Kidney (tissue), 14 donors: ENCODE results near the gene NRXN3. TPM values are rescaled to one million over a fixed set of nuclear protein-coding genes. Genes with fewer than 3 reads are reported as not detected.

Source experiments
- DNase-seq, 5 donors: peaks; one replicate each; pipeline ENCODE4 v3.0.0-alpha.2; 2013 to 2020
- FAIRE-seq: peaks from 2 replicates; lab custom pipeline; 2012; peaks lifted over from hg19 to GRCh38; lab: Jason Lieb, UNC
- H3K27ac ChIP-seq, 2 donors: one replicate each; pipeline ENCODE4 v1.7.0; 2013; ENCODE audit warnings: low read depth in 2 of 2, low read length in 2 of 2, inconsistent platforms in 1 of 2
- H3K27me3 ChIP-seq: one replicate; pipeline ENCODE4 v1.7.1; 2013; ENCODE audit warnings: low read length, inconsistent platforms; ENCODE audit not compliant: control insufficient read depth, insufficient read depth
- H3K36me3 ChIP-seq, 3 donors: one replicate each; pipeline versions ENCODE4 v1.7.0 to v1.7.1; 2013; ENCODE audit warnings: low read length in 3 of 3, control low read depth in 1 of 3, inconsistent platforms in 1 of 3; ENCODE audit not compliant: insufficient read depth in 3 of 3, control insufficient read depth in 2 of 3
- H3K4me1 ChIP-seq, 3 donors: one replicate each; pipeline versions ENCODE4 v1.7.0 to v1.7.1; 2013; ENCODE audit warnings: low read length in 3 of 3, inconsistent platforms in 1 of 3, low read depth in 1 of 3; ENCODE audit not compliant: control insufficient read depth in 2 of 3, insufficient read depth in 2 of 3
- H3K4me3 ChIP-seq, 3 donors: one replicate each; pipeline versions ENCODE4 v1.7.0 to v1.8.1; 2013; ENCODE audit warnings: low read length in 3 of 3, control low read depth in 1 of 3, inconsistent platforms in 1 of 3
- H3K9ac ChIP-seq, 3 donors: one replicate each; pipeline versions ENCODE4 v1.7.0 to v1.7.1; 2013; ENCODE audit warnings: low read length in 3 of 3, control low read depth in 1 of 3, inconsistent platforms in 1 of 3
- H3K9me3 ChIP-seq, 3 donors: one replicate each; pipeline versions ENCODE4 v1.7.0 to v1.7.1; 2013; ENCODE audit warnings: low read length in 3 of 3, control low read depth in 1 of 3, inconsistent platforms in 1 of 3; ENCODE audit not compliant: control insufficient read depth in 2 of 3, insufficient read depth in 1 of 3
- intact Hi-C: fragments of 100-400 bp; cut with DNase I; formaldehyde crosslinking; loops from one replicate; pipeline ENCODE4 v1.11.1; 2022
- polyA plus RNA-seq: library from polyadenylated mRNA; stranded (reverse); fragments of 350-450 nt; fragmentation: Illumina TruSeq; extraction: RNeasy Lipid Tissue Mini Kit (QIAGEN cat#74804); gene quantifications from one replicate; pipeline ENCODE4 v1.2.3, GENCODE V29; 2014; ENCODE audit warnings: low read depth, low replicate concordance; ENCODE audit not compliant: insufficient read depth
- total RNA-seq: library from RNA; stranded (reverse); fragmentation: NEBNext Ultra II Directional; extraction: Animal tissue kit (Norgen Biotek cat#: 25700); gene quantifications from one replicate; pipeline ENCODE4 v1.2.1, GENCODE V29; 2021
- TF ChIP-seq, protein P1 (sequence below): IDR thresholded peaks from 3 replicates; pipeline ENCODE4 v1.5.1; 2012; ENCODE audit warnings: mild to moderate bottlenecking, moderate library complexity, borderline replicate concordance; ENCODE audit not compliant: insufficient read depth; ENCODE audit errors: extremely low read depth
- donor health status: control.
- donor health status: control.
- donor health status: control.
- donor health status: control.
- donor health status: control.
- donor health status: DM: yes; HTN: yes; CAD: no.
- donor health status: Normal renal cell carcinoma (clear cell type).

The NRXN3 gene
- total and polyA plus RNA-seq, 2 donors from 2014 or later, result 1.5 to 2.4 TPM

DNA sequence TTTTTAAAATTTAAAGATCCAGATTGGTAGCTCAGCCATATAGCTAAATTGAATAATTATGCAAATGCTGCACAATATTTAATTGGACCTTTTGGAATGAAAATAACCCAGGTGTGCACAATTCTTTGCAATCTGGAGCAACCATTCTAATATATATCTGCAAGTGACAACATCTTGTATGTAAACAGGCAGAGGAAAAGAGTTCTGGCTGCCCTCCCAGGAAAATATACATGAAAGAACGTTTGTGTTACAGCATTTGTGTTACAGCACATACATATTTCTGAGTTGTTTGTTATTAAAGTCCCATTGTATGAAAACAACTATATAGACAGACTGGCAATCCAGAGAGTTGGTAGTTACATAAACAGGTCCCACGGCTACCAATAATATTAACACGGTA is 1663.6 kb downstream of the NRXN3 start:
- H3K27me3 ChIP-seq, result no peaks in the 10 kb centered on the region
- H3K36me3 ChIP-seq, result no peaks in the 10 kb centered on the region
- DNase-seq (no peak), FAIRE-seq (no peak)
- no peak overlapping the region for H3K9ac ChIP-seq
- no peak overlapping the region for H3K4me3 ChIP-seq
- no peaks in the 10 kb centered on the region for H3K4me1 ChIP-seq
- TF ChIP-seq, protein P1, sequence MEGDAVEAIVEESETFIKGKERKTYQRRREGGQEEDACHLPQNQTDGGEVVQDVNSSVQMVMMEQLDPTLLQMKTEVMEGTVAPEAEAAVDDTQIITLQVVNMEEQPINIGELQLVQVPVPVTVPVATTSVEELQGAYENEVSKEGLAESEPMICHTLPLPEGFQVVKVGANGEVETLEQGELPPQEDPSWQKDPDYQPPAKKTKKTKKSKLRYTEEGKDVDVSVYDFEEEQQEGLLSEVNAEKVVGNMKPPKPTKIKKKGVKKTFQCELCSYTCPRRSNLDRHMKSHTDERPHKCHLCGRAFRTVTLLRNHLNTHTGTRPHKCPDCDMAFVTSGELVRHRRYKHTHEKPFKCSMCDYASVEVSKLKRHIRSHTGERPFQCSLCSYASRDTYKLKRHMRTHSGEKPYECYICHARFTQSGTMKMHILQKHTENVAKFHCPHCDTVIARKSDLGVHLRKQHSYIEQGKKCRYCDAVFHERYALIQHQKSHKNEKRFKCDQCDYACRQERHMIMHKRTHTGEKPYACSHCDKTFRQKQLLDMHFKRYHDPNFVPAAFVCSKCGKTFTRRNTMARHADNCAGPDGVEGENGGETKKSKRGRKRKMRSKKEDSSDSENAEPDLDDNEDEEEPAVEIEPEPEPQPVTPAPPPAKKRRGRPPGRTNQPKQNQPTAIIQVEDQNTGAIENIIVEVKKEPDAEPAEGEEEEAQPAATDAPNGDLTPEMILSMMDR, result no peak
- no peak overlapping the region for H3K27ac ChIP-seq
- intact Hi-C loops, result no loop called here
- H3K9me3 ChIP-seq, result no peaks in the 10 kb centered on the region

GRCh38 chr14:79834868-79835267 is 1664.7 kb downstream of the NRXN3 start:
- H3K27ac ChIP-seq, result no peak overlapping the region
- no peaks in the 10 kb centered on the region for H3K4me1 ChIP-seq
- no peaks in the 10 kb centered on the region for H3K9me3 ChIP-seq
- no peaks in the 10 kb centered on the region for H3K27me3 ChIP-seq
- H3K36me3 ChIP-seq, result no peaks in the 10 kb centered on the region
- no peak overlapping the region for H3K4me3 ChIP-seq
- intact Hi-C loops, result no loop called here
- no peak for FAIRE-seq
- H3K9ac ChIP-seq, result no peak overlapping the region
- TF ChIP-seq, protein P1, result no peak
- no peak for DNase-seq

DNA sequence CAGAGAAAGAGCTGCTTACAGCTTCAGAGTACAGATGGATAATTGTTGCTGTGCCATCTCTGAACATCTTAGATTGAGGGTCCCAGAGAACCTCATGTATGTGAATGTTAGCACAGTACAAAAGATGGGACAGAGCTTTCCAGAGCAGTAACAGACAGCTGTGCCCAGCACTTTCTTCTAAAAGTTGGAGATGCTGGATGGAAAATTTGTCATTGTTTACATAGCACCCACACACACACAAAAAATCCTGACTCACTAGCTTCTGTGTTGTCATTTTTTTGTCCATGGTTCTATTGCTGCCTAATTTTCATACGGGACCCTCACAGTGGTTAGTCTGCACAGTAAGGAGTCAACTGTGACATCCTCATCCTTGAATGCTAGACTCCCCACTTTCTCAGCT is 1666.4 kb downstream of the NRXN3 start:
- no peak overlapping the region for H3K9ac ChIP-seq
- H3K36me3 ChIP-seq, result no peaks in the 10 kb centered on the region
- H3K27me3 ChIP-seq, result no peaks in the 10 kb centered on the region
- no peak for DNase-seq
- H3K9me3 ChIP-seq, result no peaks in the 10 kb centered on the region
- H3K4me3 ChIP-seq, result no peak overlapping the region
- TF ChIP-seq, protein P1, result no peak
- no peak overlapping the region for H3K27ac ChIP-seq
- intact Hi-C loops, result no loop called here
- H3K4me1 ChIP-seq, result no peaks in the 10 kb centered on the region
- no peak for FAIRE-seq

DNA sequence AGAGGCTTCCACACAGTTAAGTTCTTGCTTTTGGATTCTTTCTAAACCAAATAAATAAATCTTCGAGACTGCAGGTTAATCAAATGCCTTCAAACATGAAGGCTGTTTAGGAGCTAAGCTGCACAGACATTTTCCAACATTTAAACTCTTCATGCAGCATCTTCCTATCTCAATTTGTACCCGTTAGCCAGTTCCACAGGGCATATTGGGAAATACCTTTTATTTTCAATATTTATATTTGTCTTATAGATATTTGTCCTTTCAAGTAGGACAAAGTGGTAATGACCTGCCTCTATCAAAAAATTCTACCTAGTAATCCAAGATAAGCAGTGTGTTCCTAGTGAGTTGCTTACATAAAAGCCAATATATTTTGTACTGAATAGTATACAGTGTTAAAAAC is 1667.5 kb downstream of the NRXN3 start:
- Histone ChIP-seq H3K9ac (no peak overlapping the region), H3K9me3 (no peaks in the 10 kb centered on the region)
- TF ChIP-seq, protein P1, result no peak

More for the DNA sequence above, 1667.5 kb downstream of the NRXN3 start:
- Histone ChIP-seq H3K36me3 (no peaks in the 10 kb centered on the region), H3K27ac (no peak overlapping the region), H3K27me3 (no peaks in the 10 kb centered on the region), H3K4me1 (no peaks in the 10 kb centered on the region), H3K4me3 (no peak overlapping the region)
- intact Hi-C loops, result no loop called here
- FAIRE-seq (no peak), DNase-seq (no peak)
